ENCODE data around the gene ENPEP. TPM values are rescaled to one million over a fixed set of nuclear protein-coding genes. Genes with fewer than 3 reads are reported as not detected.
"Not testable (repeated sequence)": the region's sequence is repeated elsewhere in the genome, so short reads cannot be mapped to it uniquely, and the experiment has no call there.

Gene ENPEP
- polyA plus RNA-seq, 6 donors from 2014 or later = 0.16 TPM; not detected in 5

DNA sequence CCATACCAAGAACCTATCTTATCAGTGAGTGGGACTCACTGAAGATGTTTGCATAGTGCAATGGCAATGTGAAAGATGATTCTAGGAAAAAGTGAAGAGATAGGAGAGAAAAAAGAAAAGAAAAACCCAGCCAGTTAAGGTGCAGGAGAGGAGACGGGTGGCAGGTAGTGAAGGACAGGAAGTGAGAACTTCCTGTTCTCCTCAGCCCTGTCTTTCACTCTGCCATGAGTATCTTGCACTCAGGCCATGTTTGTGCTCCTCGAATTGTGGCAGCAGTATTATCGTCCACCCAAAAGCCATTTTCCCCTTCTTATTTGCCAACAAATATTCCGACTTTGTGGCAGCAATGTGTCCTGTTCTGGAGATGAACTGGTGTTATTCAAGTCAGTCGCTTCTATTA lies 8.6 kb upstream of the ENPEP start:
- Mint-ChIP-seq H3K4me3 (no peak overlapping the region), H3K4me1 (peaks cover 0 to 8% (median 0%) of the 10 kb centered on the region in 3 donors), H3K9me3 (peaks cover 1 to 25% (median 7%) of the 10 kb centered on the region in 7 donors), H3K36me3 (peaks cover 0 to 8% of the 10 kb centered on the region in 2 donors), H3K27ac (peak overlapping the region in 1 of 6 donors; percentile 22), H3K27me3 (peaks cover 3 to 16% (median 5%) of the 10 kb centered on the region in 3 donors)
- no peak for DNase-seq
- no peak for ATAC-seq (ENCODE audit: low read depth in 2 of 2)

DNA sequence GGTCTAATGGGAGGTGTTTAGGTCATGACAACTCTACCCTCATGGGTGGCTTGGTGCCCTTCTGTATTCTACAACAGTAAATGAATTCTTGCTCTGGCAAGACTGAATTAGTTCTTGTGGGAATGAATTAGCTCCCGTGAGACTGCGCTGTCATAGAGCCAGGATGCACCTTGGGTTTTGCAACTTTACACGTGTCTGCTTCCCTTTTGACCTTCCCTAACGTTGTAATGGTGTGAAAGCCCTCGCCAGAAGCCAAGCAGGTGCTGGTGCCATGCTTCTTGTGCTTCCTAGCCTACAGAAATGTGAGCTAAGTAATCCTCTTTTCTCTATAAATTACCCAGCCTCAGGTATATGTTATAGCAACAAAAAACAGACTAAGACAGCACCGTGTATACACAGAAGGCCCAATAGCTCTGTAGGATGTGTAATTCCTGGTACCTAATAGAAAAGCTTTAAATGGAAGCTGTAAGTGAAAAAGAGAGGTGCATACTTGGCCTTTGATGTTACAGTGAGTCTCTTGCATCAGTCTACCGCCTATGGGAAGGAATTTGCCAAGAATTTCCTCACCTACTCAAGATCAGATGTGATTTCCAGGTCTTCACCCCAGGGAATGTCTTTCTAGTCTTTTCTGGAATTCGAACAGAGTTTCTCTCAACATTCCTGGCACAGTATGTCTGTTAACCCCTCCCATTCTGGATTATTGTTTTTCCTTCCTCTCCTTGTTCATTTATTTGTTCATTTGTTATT lies 3.2 kb upstream of the ENPEP start:
- ATAC-seq (ENCODE audit: low read depth in 2 of 2) (no peak), DNase-seq (no peak)
- no peaks in the 10 kb centered on the region for H3K4me1 Mint-ChIP-seq
- peaks cover 1 to 19% (median 5%) of the 10 kb centered on the region in 7 donors for H3K9me3 Mint-ChIP-seq
- no peak overlapping the region for H3K4me3 Mint-ChIP-seq
- peaks cover 0 to 29% (median 28%) of the 10 kb centered on the region in 3 donors for H3K27me3 Mint-ChIP-seq
- H3K36me3 Mint-ChIP-seq = peaks cover 4 to 8% of the 10 kb centered on the region in 2 donors
- H3K27ac Mint-ChIP-seq = no peak overlapping the region

DNA sequence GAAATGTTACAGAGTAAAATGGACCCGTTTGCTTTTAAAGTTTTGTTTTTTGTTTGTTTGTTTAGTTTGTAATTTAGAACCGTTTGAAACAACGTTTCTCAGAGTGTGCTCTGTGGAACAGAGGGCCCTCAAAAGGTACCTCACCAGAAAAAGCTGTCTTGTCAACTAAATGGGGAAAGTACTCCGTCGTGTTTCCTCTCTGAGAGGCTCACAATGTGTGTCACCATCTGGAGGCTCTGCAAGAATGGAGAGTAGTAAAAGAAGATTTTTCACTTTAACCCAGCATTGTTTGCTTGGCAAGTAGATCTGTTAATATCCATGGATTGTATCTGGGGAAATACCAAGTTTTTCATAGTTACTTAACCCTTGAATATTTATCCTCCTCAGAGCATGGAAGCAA lies 1.5 kb upstream of the ENPEP start:
- no peak for ATAC-seq (ENCODE audit: low read depth in 2 of 2)
- no peak overlapping the region for H3K27ac Mint-ChIP-seq
- peaks cover 0 to 3% (median 1%) of the 10 kb centered on the region in 7 donors for H3K9me3 Mint-ChIP-seq
- H3K36me3 Mint-ChIP-seq = peaks cover 4% of the 10 kb centered on the region in 2 donors
- no peak overlapping the region for H3K4me3 Mint-ChIP-seq
- DNase-seq = no peak
- peaks cover 0 to 32% (median 24%) of the 10 kb centered on the region in 3 donors for H3K27me3 Mint-ChIP-seq
- H3K4me1 Mint-ChIP-seq = no peaks in the 10 kb centered on the region

DNA sequence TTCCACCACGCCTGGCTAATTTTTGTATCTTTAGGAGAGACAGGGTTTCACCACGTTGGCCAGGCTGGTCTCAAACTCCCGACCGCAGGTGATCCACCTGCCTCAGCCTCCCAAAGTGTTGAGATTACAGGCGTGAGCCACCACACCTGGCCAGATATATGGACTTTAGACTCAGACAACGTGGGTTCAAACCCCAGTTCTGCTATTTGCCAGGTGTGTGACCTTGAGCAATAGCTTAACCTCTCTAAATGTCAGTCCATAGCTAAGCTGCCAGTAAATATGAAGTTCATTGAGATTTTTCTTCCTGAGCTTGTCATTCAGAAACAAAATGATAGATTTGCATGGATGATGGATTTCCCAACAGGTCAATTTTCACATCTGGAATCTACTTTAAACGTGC lies 875 bp upstream of the ENPEP start:
- H3K27ac Mint-ChIP-seq; H3K4me3 Mint-ChIP-seq; H3K36me3 Mint-ChIP-seq; ATAC-seq (ENCODE audit: low read depth in 2 of 2); DNase-seq; H3K4me1 Mint-ChIP-seq; H3K9me3 Mint-ChIP-seq: not testable (repeated sequence)
- H3K27me3 Mint-ChIP-seq = peaks cover 0 to 31% (median 23%) of the 10 kb centered on the region in 3 donors

DNA sequence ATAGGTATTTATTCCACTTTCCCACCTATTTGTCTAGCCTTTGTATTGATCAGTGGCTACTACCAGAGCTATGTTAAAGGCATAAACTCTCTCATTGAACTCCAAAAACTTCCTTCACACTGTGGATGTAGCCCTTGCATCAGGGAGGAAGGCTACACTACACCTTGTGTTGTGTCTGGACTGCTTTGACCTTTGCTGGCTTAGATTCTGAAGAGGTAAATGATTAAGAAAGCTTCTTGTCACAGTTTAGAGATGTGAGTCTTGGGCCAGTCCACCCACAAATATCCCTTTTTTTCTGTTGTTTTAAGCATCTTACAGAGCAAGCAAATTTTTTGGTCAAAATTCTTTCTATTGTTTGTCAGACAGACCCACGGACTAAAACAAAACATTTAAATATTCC lies 1.9 kb downstream of the ENPEP start:
- Mint-ChIP-seq H3K4me3 (no peak overlapping the region), H3K4me1 (no peaks in the 10 kb centered on the region), H3K27ac (no peak overlapping the region), H3K27me3 (peaks cover 21 to 54% (median 45%) of the 10 kb centered on the region in 3 donors), H3K36me3 (peaks cover 0 to 4% of the 10 kb centered on the region in 2 donors), H3K9me3 (no peaks in the 10 kb centered on the region)
- ATAC-seq (ENCODE audit: low read depth in 2 of 2) (no peak), DNase-seq (no peak)

DNA sequence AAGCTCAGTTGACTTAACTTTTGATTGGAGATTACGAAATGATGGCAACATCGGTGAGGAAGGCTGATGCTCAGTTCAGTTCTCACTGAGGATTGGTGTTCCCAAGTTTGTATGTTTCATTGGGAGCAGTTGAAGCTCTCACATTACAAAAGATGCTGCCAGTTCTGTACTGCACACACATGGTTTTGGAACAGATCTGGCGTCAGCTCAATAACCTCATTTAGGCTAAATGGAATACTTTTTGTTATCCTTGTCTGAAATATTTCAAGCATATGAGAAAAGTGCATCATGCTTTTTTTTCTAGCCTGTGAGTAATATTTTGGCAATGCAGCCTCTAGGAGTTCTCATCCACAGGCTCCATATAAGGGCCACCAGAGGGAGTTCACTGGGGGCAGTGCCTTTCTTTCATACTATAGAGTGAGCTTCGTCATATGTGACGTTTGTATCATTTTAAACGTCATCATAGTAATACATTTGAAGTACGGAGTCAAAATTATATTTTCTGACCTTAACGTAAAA lies 4.1 kb downstream of the ENPEP start:
- no peak for ATAC-seq (ENCODE audit: low read depth in 2 of 2)
- Mint-ChIP-seq H3K27me3 (peaks cover 22 to 50% (median 47%) of the 10 kb centered on the region in 3 donors), H3K9me3 (no peaks in the 10 kb centered on the region), H3K4me1 (peaks cover 7 to 17% (median 10%) of the 10 kb centered on the region in 3 donors), H3K4me3 (no peak overlapping the region), H3K27ac (no peak overlapping the region), H3K36me3 (peaks cover 0 to 4% of the 10 kb centered on the region in 2 donors)
- no peak for DNase-seq

DNA sequence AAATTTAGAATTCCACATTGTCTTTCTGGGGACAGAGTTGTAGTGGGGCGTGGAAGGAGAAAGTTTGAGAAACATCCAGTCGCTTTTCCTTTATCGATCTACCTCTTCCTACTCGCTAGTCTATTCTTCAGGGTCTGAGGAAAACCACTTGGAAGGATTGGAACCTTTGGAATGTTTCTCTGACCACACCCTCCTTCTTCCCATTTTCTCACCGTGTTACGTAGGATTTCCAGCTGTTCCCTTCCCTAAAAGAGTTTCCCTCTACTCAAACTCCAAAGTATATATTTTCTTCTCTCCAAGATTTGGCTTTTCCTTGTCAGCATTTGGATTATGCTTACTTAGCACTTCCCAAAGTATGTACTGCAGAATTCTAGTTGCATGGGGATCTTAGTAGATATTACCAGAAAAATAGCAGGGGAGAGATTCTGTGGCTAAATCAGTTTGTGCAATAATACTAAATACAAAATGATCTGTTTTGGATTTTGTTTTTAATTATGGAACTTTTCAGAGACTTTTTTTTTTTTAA lies 4.9 kb downstream of the ENPEP start:
- Mint-ChIP-seq H3K9me3 (no peaks in the 10 kb centered on the region), H3K27ac (no peak overlapping the region)

DNA sequence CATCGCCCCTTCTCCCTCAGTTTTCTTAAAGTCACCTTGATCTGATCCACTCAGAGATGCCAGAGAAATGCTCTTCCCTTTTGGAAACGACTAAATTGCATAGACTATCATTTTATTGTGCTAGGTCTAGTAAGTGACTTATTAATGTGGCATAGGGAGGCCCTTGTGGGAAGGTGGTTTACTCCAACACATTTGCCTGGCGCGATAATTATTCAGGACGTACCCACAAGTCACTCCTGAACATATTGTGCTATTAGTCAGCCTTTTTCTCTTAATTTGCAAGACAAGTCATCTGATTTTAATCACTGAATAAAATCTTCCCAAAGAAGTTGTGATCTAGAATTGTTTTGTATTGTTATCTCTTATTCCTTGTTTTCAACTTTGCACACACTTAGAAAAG lies 7.6 kb downstream of the ENPEP start:
- peaks cover 38 to 43% (median 38%) of the 10 kb centered on the region in 3 donors for H3K27me3 Mint-ChIP-seq
- ATAC-seq (ENCODE audit: low read depth in 2 of 2) (no peak), DNase-seq (no peak)
- peaks cover 7 to 22% (median 10%) of the 10 kb centered on the region in 3 donors for H3K4me1 Mint-ChIP-seq
- H3K27ac Mint-ChIP-seq = no peak overlapping the region
- no peaks in the 10 kb centered on the region for H3K36me3 Mint-ChIP-seq
- H3K9me3 Mint-ChIP-seq = no peaks in the 10 kb centered on the region
- no peak overlapping the region for H3K4me3 Mint-ChIP-seq

More for the DNA sequence above, 4.9 kb downstream of the ENPEP start:
- Mint-ChIP-seq H3K27me3 (peaks cover 27 to 49% (median 46%) of the 10 kb centered on the region in 3 donors), H3K4me3 (no peak overlapping the region), H3K36me3 (peaks cover 0 to 4% of the 10 kb centered on the region in 2 donors), H3K4me1 (peaks cover 7 to 22% (median 10%) of the 10 kb centered on the region in 3 donors)
- ATAC-seq (ENCODE audit: low read depth in 2 of 2) (no peak), DNase-seq (no peak)

DNA sequence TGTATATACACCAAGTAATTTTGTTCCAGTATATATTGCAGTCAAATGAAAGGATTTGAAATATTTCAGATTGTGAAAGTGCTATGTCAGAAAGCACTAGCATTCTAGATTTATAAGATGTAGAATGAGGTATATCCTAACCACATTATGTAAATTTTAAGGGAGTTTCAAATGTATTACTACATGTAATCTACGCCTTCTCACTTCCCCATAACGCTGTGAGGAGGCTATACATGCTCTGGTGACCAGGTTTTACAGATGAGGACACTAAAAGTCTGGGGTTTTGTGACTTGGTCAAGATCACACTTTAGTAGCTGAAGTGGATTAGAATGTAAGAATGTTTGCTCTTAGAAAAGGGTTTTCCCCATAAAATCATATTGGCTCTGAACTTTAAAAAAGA lies 8.1 kb downstream of the ENPEP start:
- Mint-ChIP-seq H3K4me1 (peaks cover 7 to 22% (median 10%) of the 10 kb centered on the region in 3 donors), H3K9me3 (no peaks in the 10 kb centered on the region), H3K27ac (peak overlapping the region in 1 of 6 donors; percentile 5), H3K36me3 (no peaks in the 10 kb centered on the region), H3K27me3 (peaks cover 38 to 43% (median 38%) of the 10 kb centered on the region in 3 donors), H3K4me3 (no peak overlapping the region)
- DNase-seq = peak; percentile 41
- ATAC-seq (ENCODE audit: low read depth in 2 of 2) = peak; percentile 96 to 97

DNA sequence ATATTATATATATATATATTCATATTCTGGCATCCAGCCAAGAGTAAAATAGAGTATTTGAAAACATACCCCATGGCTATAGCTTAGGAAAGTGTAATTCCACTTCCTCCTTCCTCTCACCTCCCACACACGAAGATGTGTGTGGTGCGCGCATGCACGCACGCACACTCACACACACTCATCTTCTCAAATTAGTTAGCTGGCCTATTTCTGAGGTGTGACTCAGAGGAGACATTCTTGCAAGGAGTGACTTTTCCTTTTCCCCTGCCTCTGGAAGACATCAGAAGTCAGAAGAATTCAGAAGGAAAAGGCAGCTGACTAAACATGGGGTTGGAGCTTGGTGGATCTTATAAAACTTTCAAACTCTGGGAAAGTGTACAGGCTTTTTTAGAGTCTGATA lies 8.8 kb downstream of the ENPEP start:
- ATAC-seq (ENCODE audit: low read depth in 2 of 2) = peak; percentile 32 to 53
- peak; percentile 1 for DNase-seq
- Mint-ChIP-seq H3K9me3 (no peaks in the 10 kb centered on the region), H3K27ac (no peak overlapping the region), H3K4me3 (no peak overlapping the region), H3K4me1 (peaks cover 7 to 22% (median 10%) of the 10 kb centered on the region in 3 donors), H3K36me3 (no peaks in the 10 kb centered on the region), H3K27me3 (peaks cover 38 to 43% (median 38%) of the 10 kb centered on the region in 3 donors)

DNA sequence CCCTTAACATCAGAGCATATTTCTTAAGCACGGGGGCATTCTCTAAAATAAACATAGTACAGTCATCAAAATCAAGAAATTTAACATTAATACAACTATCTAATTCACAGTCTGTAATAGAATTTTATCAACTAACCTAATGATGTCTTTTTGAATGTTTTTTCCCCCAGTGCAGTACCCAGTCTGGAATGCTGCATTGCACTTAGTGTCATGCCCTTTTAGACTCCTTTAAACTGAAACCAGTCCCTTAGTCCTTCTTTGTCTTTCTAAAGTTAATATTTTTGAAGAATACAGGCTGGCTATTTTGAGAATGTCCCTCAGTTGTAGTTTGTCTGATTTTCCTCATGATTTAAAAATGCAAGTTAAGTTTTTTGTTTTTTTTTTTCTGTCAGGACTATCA lies 9.5 kb downstream of the ENPEP start:
- no peaks in the 10 kb centered on the region for H3K9me3 Mint-ChIP-seq
- H3K27ac Mint-ChIP-seq = no peak overlapping the region
- H3K36me3 Mint-ChIP-seq = no peaks in the 10 kb centered on the region
- peak overlapping the region in 1 of 8 donors; percentile 17 for H3K4me3 Mint-ChIP-seq
- no peak for ATAC-seq (ENCODE audit: low read depth in 2 of 2)
- H3K4me1 Mint-ChIP-seq = peaks cover 7 to 22% (median 10%) of the 10 kb centered on the region in 3 donors
- DNase-seq = no peak
- peaks cover 32 to 41% (median 35%) of the 10 kb centered on the region in 3 donors for H3K27me3 Mint-ChIP-seq

DNA sequence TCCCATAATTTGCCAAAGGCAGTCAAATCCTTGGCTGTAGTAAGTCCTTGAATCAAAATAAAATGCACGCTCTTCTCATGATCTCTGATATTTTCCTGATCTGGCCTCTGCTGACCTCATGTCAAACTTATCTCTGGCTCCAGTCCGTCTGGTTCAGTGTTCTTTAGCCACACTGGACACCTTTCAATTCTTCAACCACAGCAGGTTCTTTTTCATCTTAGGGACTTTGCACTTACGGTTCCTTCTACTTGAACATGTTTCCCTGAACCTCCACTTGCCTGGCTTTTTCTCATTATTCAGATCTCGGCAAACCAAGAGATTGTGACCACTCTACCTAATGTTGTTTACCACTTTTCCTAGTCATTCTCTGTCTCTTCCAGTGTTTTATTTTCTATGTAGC lies 10.3 kb downstream of the ENPEP start:
- DNase-seq (no peak), ATAC-seq (ENCODE audit: low read depth in 2 of 2) (no peak)
- Mint-ChIP-seq H3K9me3 (no peaks in the 10 kb centered on the region), H3K27me3 (peaks cover 26 to 34% (median 28%) of the 10 kb centered on the region in 3 donors), H3K4me3 (no peak overlapping the region), H3K27ac (no peak overlapping the region), H3K36me3 (no peaks in the 10 kb centered on the region), H3K4me1 (peaks cover 7 to 22% (median 10%) of the 10 kb centered on the region in 3 donors)

DNA sequence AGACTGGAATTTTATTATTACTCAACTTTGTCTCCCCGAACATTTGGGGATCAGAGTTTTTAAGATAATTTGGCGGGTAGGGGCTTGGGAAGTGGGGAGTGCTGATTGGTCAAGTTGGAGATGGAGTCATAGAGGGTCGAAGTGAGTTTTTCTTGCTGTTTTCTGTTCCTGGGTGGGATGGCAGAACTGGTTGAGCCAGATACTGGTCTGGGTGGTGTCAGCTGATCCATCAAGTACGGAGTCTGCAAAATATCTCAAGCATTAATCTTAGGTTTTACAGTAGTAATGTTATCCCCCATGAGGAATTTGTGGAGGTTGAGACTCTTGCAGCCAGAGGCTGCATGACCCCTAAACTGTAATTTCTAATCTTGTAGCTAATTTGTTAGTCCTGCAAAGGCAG lies 10.9 kb downstream of the ENPEP start:
- H3K27me3 Mint-ChIP-seq = peaks cover 21 to 28% (median 23%) of the 10 kb centered on the region in 3 donors
- H3K4me1 Mint-ChIP-seq = peaks cover 7 to 22% (median 10%) of the 10 kb centered on the region in 3 donors
- H3K36me3 Mint-ChIP-seq; ATAC-seq (ENCODE audit: low read depth in 2 of 2); H3K4me3 Mint-ChIP-seq; DNase-seq; H3K27ac Mint-ChIP-seq; H3K9me3 Mint-ChIP-seq: not testable (repeated sequence)

DNA sequence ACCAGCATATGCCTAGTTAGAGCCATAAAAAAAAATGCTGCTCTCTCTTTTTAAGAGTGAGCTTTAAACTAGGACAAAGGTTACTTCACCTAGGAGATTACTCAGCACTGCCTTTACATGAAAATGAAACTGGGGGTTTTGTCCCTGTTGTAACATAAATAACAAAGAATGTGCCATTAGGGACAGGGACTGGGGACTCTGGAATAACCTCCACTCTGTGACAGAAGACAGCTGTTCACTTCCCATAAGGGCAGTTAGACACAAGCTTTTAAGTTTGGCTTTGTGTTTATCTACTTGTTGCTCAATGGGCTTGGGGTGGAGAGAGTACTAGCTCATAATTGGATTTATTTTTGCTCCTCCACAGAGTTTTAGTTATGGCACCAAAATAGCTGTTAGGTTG lies 11.9 kb downstream of the ENPEP start:
- Mint-ChIP-seq H3K4me3 (no peak overlapping the region), H3K4me1 (peaks cover 7 to 22% (median 10%) of the 10 kb centered on the region in 3 donors), H3K27ac (no peak overlapping the region), H3K27me3 (peaks cover 14 to 21% (median 17%) of the 10 kb centered on the region in 3 donors), H3K9me3 (no peaks in the 10 kb centered on the region), H3K36me3 (no peaks in the 10 kb centered on the region)
- DNase-seq (no peak), ATAC-seq (ENCODE audit: low read depth in 2 of 2) (no peak)

Measured in naive B cell (primary cell).